Measurements from ENCODE around the gene ARL15. TPM values are rescaled to one million over a fixed set of nuclear protein-coding genes. Genes with fewer than 3 reads are reported as not detected.

Gene ARL15
- total and polyA plus RNA-seq, 2 of the 8 experiments (the other 6 are each of a cell fraction or from before 2014, with no cell fraction given) = 9.9 to 21.2 TPM

DNA sequence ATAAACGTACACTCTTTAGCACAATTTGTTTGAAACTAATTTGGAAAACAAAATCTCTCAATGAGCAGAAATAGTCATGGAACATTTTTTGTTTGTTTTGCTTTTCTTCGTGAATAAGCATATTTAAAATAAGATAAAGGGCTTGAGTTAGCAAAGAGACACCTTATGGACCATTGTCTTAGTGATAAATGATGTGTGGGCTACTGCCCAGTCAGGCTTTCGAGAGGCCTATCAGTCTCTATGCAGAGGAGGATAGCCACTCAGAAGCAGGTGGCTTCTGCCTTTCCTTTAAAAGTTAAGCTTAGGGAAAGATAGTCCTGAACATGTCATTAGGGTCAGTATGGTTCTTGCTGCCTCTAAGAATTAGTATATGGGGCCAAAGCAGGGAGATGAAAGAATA lies 2.1 kb upstream of the ARL15 start:
- Histone ChIP-seq H3K79me2 (ENCODE audit: control insufficient read depth in 1 of 2, insufficient read depth in 2 of 2, low read length in 2 of 2) (peaks cover 3 to 19% of the 10 kb centered on the region in 2 experiments; a peak in 3 of 4 replicates), H2BK120ac (replicated peaks; ENCODE audit: low read depth, low read length) (no peak overlapping the region), H3K9ac (replicated peaks in 1 of 4; ENCODE audit: extremely low read depth in 1 of 4, low read depth in 3 of 4, low read length in 3 of 4) (no peak overlapping the region), H2BK5ac (ENCODE audit: low read depth, low read length) (no peak overlapping the region), H2AFZ (ENCODE audit: low read length) (no peak overlapping the region), H4K8ac (ENCODE audit: extremely low read depth, insufficient read depth, low read length) (no peak overlapping the region), H3K27ac (ENCODE audit: low read depth, low read length) (no peak overlapping the region), H4K20me1 (replicated peaks in 1 of 2; ENCODE audit: control insufficient read depth in 1 of 2, insufficient read depth in 2 of 2, low read length in 2 of 2) (peaks cover 0 to 4% of the 10 kb centered on the region in 2 experiments), H2AK5ac (ENCODE audit: low read depth, low read length) (no peak overlapping the region), H3K27me3 (replicated peaks in 1 of 4; ENCODE audit: control insufficient read depth in 3 of 4, extremely low read depth in 1 of 4, insufficient read depth in 3 of 4, low read length in 3 of 4) (peaks cover 0 to 2% (median 0%) of the 10 kb centered on the region in 4 experiments; a peak in 1 of 7 replicates), H3K56ac (replicated peaks; ENCODE audit: insufficient read length, low read depth, low read length) (no peak overlapping the region), H3K4ac (replicated peaks; ENCODE audit: insufficient read length, low read depth, low read length) (no peak overlapping the region), H3K36me3 (ENCODE audit: control insufficient read depth in 2 of 4, insufficient read depth in 4 of 4, low read length in 3 of 4) (no peaks in the 10 kb centered on the region), H2BK12ac (ENCODE audit: low read depth, low read length) (no peak overlapping the region), H4K5ac (ENCODE audit: insufficient read length, low read depth, low read length) (no peak overlapping the region), H3K23me2 (ENCODE audit: low read depth, low read length) (peaks cover 15% of the 10 kb centered on the region), H2BK15ac (ENCODE audit: low read length) (no peak overlapping the region), H3K14ac (ENCODE audit: insufficient read length) (no peak overlapping the region), H3K23ac (ENCODE audit: insufficient read length) (no peak overlapping the region), H2BK20ac (ENCODE audit: low read length) (no peak overlapping the region), H3K9me3 (ENCODE audit: insufficient read depth in 2 of 2, low read depth in 1 of 2, low read length in 1 of 2) (no peaks in the 10 kb centered on the region), H3K4me3 (ENCODE audit: extremely low read depth in 1 of 4, insufficient read depth in 2 of 4, low read depth in 3 of 4, low read length in 4 of 4) (peak overlapping the region in 1 of 4 experiments; percentile 84; a peak in 2 of 8 replicates), H3K4me1 (replicated peaks in 1 of 4; ENCODE audit: control insufficient read depth in 3 of 4, insufficient read depth in 4 of 4, low read length in 3 of 4) (peaks cover 0 to 3% (median 3%) of the 10 kb centered on the region in 4 experiments; a peak in 4 of 7 replicates), H4K91ac (replicated peaks; ENCODE audit: insufficient read length, low read length) (no peak overlapping the region), H3K79me1 (ENCODE audit: low read depth, low read length) (no peaks in the 10 kb centered on the region), H3K18ac (ENCODE audit: extremely low read depth, low read length) (no peak overlapping the region), H3K4me2 (ENCODE audit: insufficient read depth in 1 of 2, low read depth in 2 of 2, low read length in 2 of 2) (peak overlapping the region; percentile 82 to 94; a peak in 2 of 4 replicates)
- CTCF ChIA-PET (ENCODE audit: partially characterized antibody) = interaction anchor here (0.6 to 4.2 kb wide), 12 partner anchors 9 to 177 kb away, joined by 3 to 26 read pairs (median 5); no protein-coding TSS in a partner anchor
- DNase-seq (ENCODE audit: low read depth in 1 of 2, low spot score in 2 of 2) (no peak), FAIRE-seq (no peak)
- 92% methylated on average over 3 of the region's 3 CpGs; no CpG with 5 or more reads in 1 of the 2 experiments for WGBS, 2 experiments (ENCODE audit: extremely low coverage in 1 of 2, insufficient coverage in 1 of 2, insufficient read length in 1 of 2, insufficient replicate concordance in 2 of 2, low coverage in 1 of 2, low lambda C conversion rate in 2 of 2, missing lambda C conversion rate in 1 of 2)
- POLR2A ChIA-PET (ENCODE audit: partially characterized antibody) = interaction anchor here (0.7 to 3.0 kb wide), 10 partner anchors 11 to 578 kb away, joined by 3 to 16 read pairs (median 6); no protein-coding TSS in a partner anchor

Data from H1 (cell line).